ENCODE results near the gene SFRP2. TPM values are rescaled to one million over a fixed set of nuclear protein-coding genes. Genes with fewer than 3 reads are reported as not detected.

SFRP2 gene
- polyA plus RNA-seq, 3 donors = not detected

GRCh38 chr4:153825126-153825525 is 36.2 kb upstream of the SFRP2 start:
- no peaks in the 10 kb centered on the region for H3K4me1 ChIP-seq (ENCODE audit: control insufficient read depth in 1 of 2, insufficient read depth in 2 of 2, low read length in 2 of 2)
- intact Hi-C loops (cut with micrococcal nuclease) = no loop called here
- no peaks in the 10 kb centered on the region for H3K27me3 ChIP-seq (ENCODE audit: control insufficient read depth in 2 of 2, insufficient read depth in 2 of 2, low read length in 2 of 2)
- no peak overlapping the region for H3K27ac Mint-ChIP-seq
- no peak for DNase-seq
- TF ChIP-seq, protein P1, sequence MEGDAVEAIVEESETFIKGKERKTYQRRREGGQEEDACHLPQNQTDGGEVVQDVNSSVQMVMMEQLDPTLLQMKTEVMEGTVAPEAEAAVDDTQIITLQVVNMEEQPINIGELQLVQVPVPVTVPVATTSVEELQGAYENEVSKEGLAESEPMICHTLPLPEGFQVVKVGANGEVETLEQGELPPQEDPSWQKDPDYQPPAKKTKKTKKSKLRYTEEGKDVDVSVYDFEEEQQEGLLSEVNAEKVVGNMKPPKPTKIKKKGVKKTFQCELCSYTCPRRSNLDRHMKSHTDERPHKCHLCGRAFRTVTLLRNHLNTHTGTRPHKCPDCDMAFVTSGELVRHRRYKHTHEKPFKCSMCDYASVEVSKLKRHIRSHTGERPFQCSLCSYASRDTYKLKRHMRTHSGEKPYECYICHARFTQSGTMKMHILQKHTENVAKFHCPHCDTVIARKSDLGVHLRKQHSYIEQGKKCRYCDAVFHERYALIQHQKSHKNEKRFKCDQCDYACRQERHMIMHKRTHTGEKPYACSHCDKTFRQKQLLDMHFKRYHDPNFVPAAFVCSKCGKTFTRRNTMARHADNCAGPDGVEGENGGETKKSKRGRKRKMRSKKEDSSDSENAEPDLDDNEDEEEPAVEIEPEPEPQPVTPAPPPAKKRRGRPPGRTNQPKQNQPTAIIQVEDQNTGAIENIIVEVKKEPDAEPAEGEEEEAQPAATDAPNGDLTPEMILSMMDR (IDR thresholded peaks at IDR 0.05) = no peak
- H3K4me3 Mint-ChIP-seq = no peak overlapping the region
- no peaks in the 10 kb centered on the region for H3K36me3 ChIP-seq (replicated peaks in 1 of 2; ENCODE audit: control insufficient read depth in 1 of 2, insufficient read depth in 2 of 2, low read length in 2 of 2)
- H2AFZ ChIP-seq (ENCODE audit: insufficient read depth, low read depth, low read length, poor library complexity, severe bottlenecking) = no peak overlapping the region
- 91% methylated on average over 1 of the region's 4 CpGs for WGBS (ENCODE audit: insufficient coverage)
- no peak overlapping the region for H3K4me3 ChIP-seq (replicated peaks in 1 of 3; ENCODE audit: low read depth in 2 of 3, low read length in 3 of 3)
- H3K79me2 ChIP-seq (ENCODE audit: insufficient read depth, low read length) = no peaks in the 10 kb centered on the region
- H3K9ac ChIP-seq (ENCODE audit: insufficient read depth, low read length, poor library complexity, severe bottlenecking) = no peak overlapping the region
- no peak overlapping the region for H3K4me2 ChIP-seq (replicated peaks; ENCODE audit: extremely low read depth, low read length, poor library complexity, severe bottlenecking)
- no peak overlapping the region for H3K27ac ChIP-seq (ENCODE audit: low read depth in 1 of 2, low read length in 2 of 2)
- H4K20me1 ChIP-seq (ENCODE audit: insufficient read depth, low read length) = no peaks in the 10 kb centered on the region
- no peaks in the 10 kb centered on the region for H3K36me3 Mint-ChIP-seq
- H3K9me3 ChIP-seq (replicated peaks in 1 of 2; ENCODE audit: control insufficient read depth in 1 of 2, insufficient read depth in 1 of 2, low read length in 2 of 2) = no peaks in the 10 kb centered on the region
- H3K27me3 Mint-ChIP-seq (ENCODE audit: low read depth in 3 of 3) = peaks cover 3 to 22% (median 6%) of the 10 kb centered on the region in 3 donors
- H3K9me3 Mint-ChIP-seq = peaks cover 0 to 5% (median 0%) of the 10 kb centered on the region in 7 donors
- no peaks in the 10 kb centered on the region for H3K4me1 Mint-ChIP-seq

- H3K4me3 Mint-ChIP-seq = no peak overlapping the region
- H4K20me1 ChIP-seq (ENCODE audit: insufficient read depth, low read length) = no peaks in the 10 kb centered on the region
- peaks cover 5 to 21% (median 6%) of the 10 kb centered on the region in 3 donors for H3K27me3 Mint-ChIP-seq (ENCODE audit: low read depth in 3 of 3)
- H2AFZ ChIP-seq (ENCODE audit: insufficient read depth, low read depth, low read length, poor library complexity, severe bottlenecking) = no peak overlapping the region
- no peak overlapping the region for H3K9ac ChIP-seq (ENCODE audit: insufficient read depth, low read length, poor library complexity, severe bottlenecking)
- no peak overlapping the region for H3K27ac Mint-ChIP-seq
- no peaks in the 10 kb centered on the region for H3K9me3 ChIP-seq (replicated peaks in 1 of 2; ENCODE audit: control insufficient read depth in 1 of 2, insufficient read depth in 1 of 2, low read length in 2 of 2)
- no peak for DNase-seq
- no peaks in the 10 kb centered on the region for H3K4me1 ChIP-seq (ENCODE audit: control insufficient read depth in 1 of 2, insufficient read depth in 2 of 2, low read length in 2 of 2)
- H3K27me3 ChIP-seq (ENCODE audit: control insufficient read depth in 2 of 2, insufficient read depth in 2 of 2, low read length in 2 of 2) = no peaks in the 10 kb centered on the region
- H3K9me3 Mint-ChIP-seq = peaks cover 0 to 5% (median 2%) of the 10 kb centered on the region in 7 donors
- H3K36me3 Mint-ChIP-seq = no peaks in the 10 kb centered on the region
- H3K27ac ChIP-seq (ENCODE audit: low read depth in 1 of 2, low read length in 2 of 2) = no peak overlapping the region
- no peak overlapping the region for H3K4me3 ChIP-seq (replicated peaks in 1 of 3; ENCODE audit: low read depth in 2 of 3, low read length in 3 of 3)
- no peaks in the 10 kb centered on the region for H3K79me2 ChIP-seq (ENCODE audit: insufficient read depth, low read length)
- TF ChIP-seq, protein P1 (IDR thresholded peaks at IDR 0.05) = no peak
- intact Hi-C loops (cut with micrococcal nuclease) = no loop called here
- H3K4me2 ChIP-seq (replicated peaks; ENCODE audit: extremely low read depth, low read length, poor library complexity, severe bottlenecking) = no peak overlapping the region
- H3K4me1 Mint-ChIP-seq = no peaks in the 10 kb centered on the region
- H3K36me3 ChIP-seq (replicated peaks in 1 of 2; ENCODE audit: control insufficient read depth in 1 of 2, insufficient read depth in 2 of 2, low read length in 2 of 2) = no peaks in the 10 kb centered on the region
These were observed 35.6 kb upstream of the SFRP2 start for GRCh38 chr4:153824501-153824900.

All from CD14-positive monocyte (primary cell).